Endothelial cell of umbilical vein (primary cell): ENCODE data around the gene GCH1. TPM values are rescaled to one million over a fixed set of nuclear protein-coding genes. Genes with fewer than 3 reads are reported as not detected.

Experiments
- BruUV-seq: library from RNA; stranded (reverse); fragments of 400-500 nt; replicated peaks from 2 replicates; lab custom pipeline; 2021; lab: Mats Ljungman, UMichigan
- CTCF ChIA-PET: fragments of 300-600, 350-600 bp; sonication (Branson Sonifier 250); formaldehyde crosslinking; loops from one replicate; lab custom pipeline; 2021; ENCODE audit warnings: antibody characterized with exemption, inconsistent platforms; lab: Charles Lee
- POLR2A ChIA-PET: fragments of 300-600, 350-600 bp; sonication (Branson Sonifier 250); formaldehyde crosslinking; loops from one replicate; lab custom pipeline; 2021; ENCODE audit warnings: antibody characterized with exemption, inconsistent platforms; lab: Charles Lee
- DNase-seq: peaks from one replicate; pipeline ENCODE4 v3.0.0-alpha.2; 2011; ENCODE audit warnings: low read depth, low spot score
- FAIRE-seq: peaks from 2 replicates; lab custom pipeline; 2011; peaks lifted over from hg19 to GRCh38; lab: Jason Lieb, UNC
- H2AFZ ChIP-seq: 2 replicates; pipeline ENCODE4 v1.6.0; 2012; ENCODE audit warnings: low read depth, low read length, control low read depth, inconsistent platforms
- H3K27ac ChIP-seq: 2 replicates; pipeline ENCODE4 v1.5.1; 2011; ENCODE audit warnings: low read depth, mild to moderate bottlenecking, control low read depth, low read length, moderate library complexity; ENCODE audit not compliant: insufficient read depth
- H3K27me3 ChIP-seq, 2 experiments: 2 replicates each; pipeline versions ENCODE4 v1.6.0 to v1.6.1; 2011; ENCODE audit warnings: low read length in 2 of 2, mixed read lengths in 1 of 2; ENCODE audit not compliant: control insufficient read depth in 2 of 2, insufficient read depth in 2 of 2
- H3K36me3 ChIP-seq, 2 experiments: 2 replicates in 1 of 2; 3 replicates in 1 of 2; pipeline ENCODE4 v1.5.1; 2011; ENCODE audit warnings: low read length in 2 of 2, mild to moderate bottlenecking in 1 of 2, moderate library complexity in 1 of 2; ENCODE audit not compliant: control insufficient read depth in 2 of 2, insufficient read depth in 2 of 2; ENCODE audit errors: extremely low read depth in 1 of 2
- H3K4me1 ChIP-seq: 3 replicates; pipeline ENCODE4 v1.5.1; 2011; ENCODE audit warnings: mild to moderate bottlenecking, low read length; ENCODE audit not compliant: control insufficient read depth, insufficient read depth; ENCODE audit errors: extremely low read depth
- H3K4me2 ChIP-seq: 2 replicates; pipeline ENCODE4 v1.6.1; 2011; ENCODE audit warnings: low read length, control low read depth, mixed read lengths; ENCODE audit not compliant: insufficient read depth
- H3K4me3 ChIP-seq, 3 experiments: fragments of 200-600 bp in 1 of 3; sonication (generic), shearing (Covaris generic) in 1 of 3; replicated peaks in 1 of 3; 2 replicates each; pipeline ENCODE4 v1.5.1; 2011 to 2016; ENCODE audit warnings: control low read depth in 3 of 3, low read length in 3 of 3, mild to moderate bottlenecking in 2 of 3, inconsistent platforms in 1 of 3, low read depth in 1 of 3, moderate library complexity in 1 of 3; ENCODE audit not compliant: insufficient read depth in 1 of 3
- H3K79me2 ChIP-seq: 2 replicates; pipeline ENCODE4 v1.6.0; 2012; ENCODE audit warnings: low read length, inconsistent platforms; ENCODE audit not compliant: control insufficient read depth, insufficient read depth
- H3K9ac ChIP-seq: replicated peaks from 2 replicates; pipeline ENCODE3; 2011; ENCODE audit warnings: low read length, control low read depth; ENCODE audit not compliant: insufficient read depth; ENCODE audit errors: extremely low read depth
- H3K9me1 ChIP-seq: replicated peaks from 3 replicates; pipeline ENCODE4 v1.6.0; 2011; ENCODE audit warnings: mild to moderate bottlenecking, low read length; ENCODE audit not compliant: control insufficient read depth, insufficient read depth; ENCODE audit errors: extremely low read depth
- H3K9me3 ChIP-seq: replicated peaks from 2 replicates; pipeline ENCODE4 v1.5.1; 2012; ENCODE audit warnings: low read length, inconsistent platforms; ENCODE audit not compliant: control insufficient read depth, insufficient read depth
- H4K20me1 ChIP-seq: replicated peaks from 2 replicates; pipeline ENCODE3; 2011; ENCODE audit warnings: mild to moderate bottlenecking, low read length; ENCODE audit not compliant: control insufficient read depth, insufficient read depth; ENCODE audit errors: extremely low read depth
- EZH2 ChIP-seq: IDR thresholded peaks from 2 replicates; pipeline ENCODE4 v1.6.1; 2012; ENCODE audit warnings: borderline replicate concordance, low read depth, mild to moderate bottlenecking, moderate library complexity, low read length, inconsistent platforms; ENCODE audit not compliant: severe bottlenecking
- FOS ChIP-seq: IDR thresholded peaks from 2 replicates; pipeline ENCODE4 v1.6.1; 2011; ENCODE audit warnings: mild to moderate bottlenecking, low read length, moderate library complexity, borderline replicate concordance; ENCODE audit not compliant: insufficient read depth
- GATA2 ChIP-seq: IDR thresholded peaks from 2 replicates; pipeline ENCODE4 v1.7.0; 2011; ENCODE audit warnings: low read depth, mild to moderate bottlenecking, moderate library complexity, mixed read lengths, low read length; ENCODE audit not compliant: insufficient read length, insufficient read depth
- JUN ChIP-seq: IDR thresholded peaks from 2 replicates; pipeline ENCODE4 v1.6.1; 2011; ENCODE audit warnings: borderline replicate concordance, low read depth; ENCODE audit not compliant: insufficient read length, insufficient read depth
- MAX ChIP-seq: IDR thresholded peaks from 2 replicates; pipeline ENCODE4 v1.6.1; 2011; ENCODE audit not compliant: insufficient read depth, insufficient read length
- MYC ChIP-seq: IDR thresholded peaks from one replicate; pipeline ENCODE4 v1.6.1; 2011; ENCODE audit warnings: mild to moderate bottlenecking, low read depth, low read length
- POLR2A ChIP-seq: IDR thresholded peaks from 2 replicates; pipeline ENCODE4 v1.6.1; 2012; ENCODE audit warnings: low read depth, mild to moderate bottlenecking, control low read depth, low read length
- POLR2AphosphoS5 ChIP-seq: IDR thresholded peaks from 2 replicates; pipeline ENCODE4 v1.6.1; 2012; ENCODE audit warnings: low read depth, mild to moderate bottlenecking, control low read depth, low read length, moderate library complexity; ENCODE audit not compliant: insufficient read depth
- dilution Hi-C: fragments of 300-500 bp; cut with MboI; formaldehyde crosslinking; loops from one replicate; pipeline ENCODE4 v1.15.0; 2019; ENCODE audit warnings: low sequenced_read_pairs; ENCODE audit not compliant: extremely low pct_ligation_motif_present
- intact Hi-C: fragments of 100-400 bp; cut with micrococcal nuclease; formaldehyde crosslinking; loops from one replicate; pipeline ENCODE4 v1.10.0; 2022
- polyA plus RNA-seq, 4 experiments: library from polyadenylated mRNA; depleted of rRNA in 3 of 4; stranded (reverse) in 3 of 4; unstranded in 1 of 4; fragments of >200 nt; gene quantifications; 2 replicates each; pipeline versions ENCODE4 v1.2.1 to v1.2.3, GENCODE V29; 2011 to 2012; ENCODE audit warnings: missing spikeins in 1 of 4
- total RNA-seq: library from RNA; stranded (reverse); gene quantifications from 2 replicates; pipeline ENCODE4 v1.2.3, GENCODE V29; 2021
- TF ChIP-seq, protein P1 (sequence below), 2 donors: IDR thresholded peaks; 1 replicate in 1 of 2; 2 replicates in 1 of 2; pipeline ENCODE4 v1.5.1; 2011; ENCODE audit warnings: low read length in 2 of 2, mild to moderate bottlenecking in 2 of 2, moderate library complexity in 2 of 2, control low read depth in 1 of 2, inconsistent platforms in 1 of 2, low read depth in 1 of 2; ENCODE audit not compliant: insufficient read depth in 1 of 2; ENCODE audit errors: extremely low read depth in 1 of 2

Gene GCH1
- total and polyA plus RNA-seq, 2 donors (not counting 3 experiments of a cell fraction or from before 2014, with no cell fraction given) = 3.6 to 4.6 TPM

DNA sequence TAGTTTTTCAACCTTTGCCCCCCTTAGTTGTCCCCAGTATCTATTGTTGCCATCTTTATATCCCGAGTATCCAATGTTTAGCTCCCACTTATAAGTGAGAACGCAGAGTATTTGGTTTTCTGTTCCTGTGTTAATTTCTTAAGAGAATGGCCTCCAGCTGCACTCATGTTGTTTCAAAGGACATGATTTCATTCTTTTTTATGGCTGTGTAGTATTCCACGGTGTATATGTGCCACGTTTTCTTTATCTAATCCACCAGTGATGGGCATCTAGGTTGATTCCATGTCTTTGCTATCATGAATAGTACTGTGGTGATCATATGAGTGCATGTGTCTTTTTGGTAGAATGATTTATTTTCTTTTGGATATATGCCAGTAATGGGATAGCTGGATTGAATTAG, 72.0 kb downstream of the GCH1 start:
- no peak overlapping the region for H3K9ac ChIP-seq
- TF ChIP-seq POLR2AphosphoS5 (no peak), MAX (no peak), EZH2 (no peak), MYC (no peak), JUN (no peak), GATA2 (no peak), FOS (no peak), POLR2A (no peak)
- TF ChIP-seq, protein P1, sequence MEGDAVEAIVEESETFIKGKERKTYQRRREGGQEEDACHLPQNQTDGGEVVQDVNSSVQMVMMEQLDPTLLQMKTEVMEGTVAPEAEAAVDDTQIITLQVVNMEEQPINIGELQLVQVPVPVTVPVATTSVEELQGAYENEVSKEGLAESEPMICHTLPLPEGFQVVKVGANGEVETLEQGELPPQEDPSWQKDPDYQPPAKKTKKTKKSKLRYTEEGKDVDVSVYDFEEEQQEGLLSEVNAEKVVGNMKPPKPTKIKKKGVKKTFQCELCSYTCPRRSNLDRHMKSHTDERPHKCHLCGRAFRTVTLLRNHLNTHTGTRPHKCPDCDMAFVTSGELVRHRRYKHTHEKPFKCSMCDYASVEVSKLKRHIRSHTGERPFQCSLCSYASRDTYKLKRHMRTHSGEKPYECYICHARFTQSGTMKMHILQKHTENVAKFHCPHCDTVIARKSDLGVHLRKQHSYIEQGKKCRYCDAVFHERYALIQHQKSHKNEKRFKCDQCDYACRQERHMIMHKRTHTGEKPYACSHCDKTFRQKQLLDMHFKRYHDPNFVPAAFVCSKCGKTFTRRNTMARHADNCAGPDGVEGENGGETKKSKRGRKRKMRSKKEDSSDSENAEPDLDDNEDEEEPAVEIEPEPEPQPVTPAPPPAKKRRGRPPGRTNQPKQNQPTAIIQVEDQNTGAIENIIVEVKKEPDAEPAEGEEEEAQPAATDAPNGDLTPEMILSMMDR (IDR thresholded peaks at IDR 0.05; ENCODE audit: extremely low read depth in 1 of 2, insufficient read depth in 1 of 2, low read depth in 1 of 2, low read length in 2 of 2) = no peak
- DNase-seq (no peak), FAIRE-seq (no peak)
- H3K9me1 ChIP-seq = no peaks in the 10 kb centered on the region
- no peaks in the 10 kb centered on the region for H3K9me3 ChIP-seq
- H3K4me1 ChIP-seq = no peaks in the 10 kb centered on the region
- dilution Hi-C loops = no loop called here
- ChIA-PET CTCF (interaction anchor here (0.9 to 2.6 kb wide), 4 partner anchors 10 to 17 kb away, joined by 3 to 7 read pairs (median 5); no protein-coding TSS in a partner anchor), POLR2A (no interaction called here)
- no peak overlapping the region for H3K27ac ChIP-seq
- no peak overlapping the region for H3K4me2 ChIP-seq
- intact Hi-C loops = no loop called here
- H3K27me3 ChIP-seq = peaks cover 11 to 13% of the 10 kb centered on the region in 2 experiments
- no TSS peak for BruUV-seq
- H3K36me3 ChIP-seq = no peaks in the 10 kb centered on the region
- no peak overlapping the region for H2AFZ ChIP-seq
- no peaks in the 10 kb centered on the region for H4K20me1 ChIP-seq
- no peak overlapping the region for H3K4me3 ChIP-seq
- H3K79me2 ChIP-seq = no peaks in the 10 kb centered on the region
